HepG2 (cell line): ENCODE results near the gene CMIP. TPM values are rescaled to one million over a fixed set of nuclear protein-coding genes. Genes with fewer than 3 reads are reported as not detected.

ENCODE experiments used
- ATF7 ChIP-seq, 2 experiments: fragments of 450-650 bp in 1 of 2; sonication (generic) in 1 of 2; formaldehyde crosslinking in 1 of 2; IDR thresholded peaks; 2 replicates each; pipeline versions ENCODE4 v1.4.0 to v1.6.1; 2016 to 2020; ENCODE audit warnings: antibody characterized with exemption in 1 of 2, mild to moderate bottlenecking in 1 of 2, missing genetic modification reagents in 1 of 2
- CREB1 ChIP-seq, 2 experiments: fragments of 450-650 bp in 1 of 2; IDR thresholded peaks; 2 replicates each; pipeline ENCODE4 v1.6.1; 2016 to 2017; ENCODE audit warnings: control low read depth in 1 of 2, mild to moderate bottlenecking in 1 of 2, missing compliant biosample characterization in 1 of 2, missing genetic modification characterization in 1 of 2
- E2F2 ChIP-seq: sonication (generic); formaldehyde crosslinking; IDR thresholded peaks from 2 replicates; pipeline ENCODE4 v1.4.0; 2020; ENCODE audit warnings: missing genetic modification reagents, borderline replicate concordance
- GFI1 ChIP-seq: sonication (generic); formaldehyde crosslinking; IDR thresholded peaks from 2 replicates; pipeline ENCODE4 v1.5.0; 2020; ENCODE audit warnings: missing genetic modification reagents, mild to moderate bottlenecking, borderline replicate concordance
- MED13 ChIP-seq: sonication (generic); formaldehyde crosslinking; IDR thresholded peaks from 2 replicates; pipeline ENCODE4 v1.5.0; 2020; ENCODE audit warnings: missing genetic modification reagents
- MIER3 ChIP-seq: IDR thresholded peaks from 2 replicates; pipeline ENCODE4 v1.6.1; 2016; ENCODE audit warnings: missing compliant biosample characterization, borderline replicate concordance
- SAP130 ChIP-seq: IDR thresholded peaks from 2 replicates; pipeline ENCODE4 v1.6.1; 2016; ENCODE audit warnings: low read depth
- SIN3B ChIP-seq: fragments of 150-350 bp; IDR thresholded peaks from 2 replicates; pipeline ENCODE4 v1.6.1; 2014; ENCODE audit warnings: low read length
- TCF7 ChIP-seq: sonication (generic); IDR thresholded peaks from 2 replicates; pipeline ENCODE4 v1.6.1; 2016; ENCODE audit warnings: antibody characterized with exemption, low read depth
- ZNF484 ChIP-seq: sonication (generic); formaldehyde crosslinking; IDR thresholded peaks from 2 replicates; pipeline ENCODE4 v1.5.1; 2020; ENCODE audit warnings: mild to moderate bottlenecking, low read depth, missing genetic modification reagents, borderline replicate concordance
- ZNF569 ChIP-seq: sonication (generic); formaldehyde crosslinking; IDR thresholded peaks from 2 replicates; pipeline ENCODE4 v1.5.0; 2020; ENCODE audit warnings: mild to moderate bottlenecking, missing genetic modification reagents, moderate library complexity, borderline replicate concordance
- ZNF670 ChIP-seq: sonication (generic); formaldehyde crosslinking; IDR thresholded peaks from 2 replicates; pipeline ENCODE4 v1.8.0; 2022; ENCODE audit warnings: mild to moderate bottlenecking, missing genetic modification reagents, borderline replicate concordance
- ZNF75D ChIP-seq: sonication (generic); formaldehyde crosslinking; IDR thresholded peaks from 2 replicates; pipeline ENCODE4 v1.8.1; 2023; ENCODE audit warnings: missing genetic modification reagents, mild to moderate bottlenecking, borderline replicate concordance
- ZNF761 ChIP-seq: sonication (generic); formaldehyde crosslinking; conservative IDR thresholded peaks from 2 replicates; pipeline ENCODE4 v1.4.0; 2020; ENCODE audit warnings: mild to moderate bottlenecking, missing genetic modification reagents
- ZNF770 ChIP-seq: sonication (generic); formaldehyde crosslinking; IDR thresholded peaks from 2 replicates; pipeline ENCODE4 v1.5.0; 2020; ENCODE audit warnings: mild to moderate bottlenecking, missing genetic modification reagents
- ZNF780A ChIP-seq: sonication (generic); formaldehyde crosslinking; IDR thresholded peaks from 2 replicates; pipeline ENCODE4 v1.8.0; 2022; ENCODE audit warnings: mild to moderate bottlenecking, missing genetic modification reagents, moderate library complexity
- ZNF788 ChIP-seq: sonication (generic); formaldehyde crosslinking; IDR thresholded peaks from 2 replicates; pipeline ENCODE4 v1.5.0; 2020; ENCODE audit warnings: mild to moderate bottlenecking, missing genetic modification reagents, borderline replicate concordance
- polyA plus RNA-seq, 8 experiments: library from polyadenylated mRNA; depleted of rRNA in 3 of 8; stranded (reverse) in 7 of 8; unstranded in 1 of 8; fragments of >200 nt; fragmentation: Illumina TruSeq in 4 of 8; extraction: Trizol in 4 of 8; gene quantifications; 2 replicates each; pipeline versions ENCODE4 v1.2.1 to v1.2.3, GENCODE V29; 2011 to 2016; ENCODE audit warnings: low read depth in 4 of 8, missing spikeins in 1 of 8, mixed read lengths in 1 of 8; ENCODE audit not compliant: insufficient read depth in 1 of 8
- total RNA-seq, 5 experiments: library from RNA; depleted of rRNA; stranded (reverse); fragments of >200 nt; fragmentation: Illumina TruSeq; extraction: Trizol; gene quantifications; 2 replicates each; pipeline ENCODE4 v1.2.3, GENCODE V29; 2016; ENCODE audit warnings: low read depth in 1 of 5
- TF ChIP-seq, protein P1 (sequence below): fragments of 450-650 bp; IDR thresholded peaks from 2 replicates; pipeline ENCODE4 v1.6.1; 2016
- TF ChIP-seq, protein P2 (sequence below): sonication (generic); formaldehyde crosslinking; IDR thresholded peaks from 2 replicates; pipeline ENCODE4 v1.8.0; 2022; ENCODE audit warnings: low read depth, missing genetic modification reagents
- TF ChIP-seq, protein P3 (sequence below): sonication (generic); formaldehyde crosslinking; IDR thresholded peaks from 2 replicates; pipeline ENCODE4 v1.4.0; 2020; ENCODE audit warnings: missing genetic modification reagents

Gene CMIP
- total and polyA plus RNA-seq, 2 of the 13 experiments (the other 11 are each of a cell fraction or from before 2014, with no cell fraction given): 10.9 to 18.1 TPM

- TF ChIP-seq ZNF788 (CRISPR knock-in tag): no peak
- TF ChIP-seq, protein P1, sequence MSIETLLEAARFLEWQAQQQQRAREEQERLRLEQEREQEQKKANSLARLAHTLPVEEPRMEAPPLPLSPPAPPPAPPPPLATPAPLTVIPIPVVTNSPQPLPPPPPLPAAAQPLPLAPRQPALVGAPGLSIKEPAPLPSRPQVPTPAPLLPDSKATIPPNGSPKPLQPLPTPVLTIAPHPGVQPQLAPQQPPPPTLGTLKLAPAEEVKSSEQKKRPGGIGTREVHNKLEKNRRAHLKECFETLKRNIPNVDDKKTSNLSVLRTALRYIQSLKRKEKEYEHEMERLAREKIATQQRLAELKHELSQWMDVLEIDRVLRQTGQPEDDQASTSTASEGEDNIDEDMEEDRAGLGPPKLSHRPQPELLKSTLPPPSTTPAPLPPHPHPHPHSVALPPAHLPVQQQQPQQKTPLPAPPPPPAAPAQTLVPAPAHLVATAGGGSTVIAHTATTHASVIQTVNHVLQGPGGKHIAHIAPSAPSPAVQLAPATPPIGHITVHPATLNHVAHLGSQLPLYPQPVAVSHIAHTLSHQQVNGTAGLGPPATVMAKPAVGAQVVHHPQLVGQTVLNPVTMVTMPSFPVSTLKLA: peak; percentile 52; the same call in 1 of the 2 replicates
- no peak for TF ChIP-seq ZNF569
- TF ChIP-seq, protein P2, sequence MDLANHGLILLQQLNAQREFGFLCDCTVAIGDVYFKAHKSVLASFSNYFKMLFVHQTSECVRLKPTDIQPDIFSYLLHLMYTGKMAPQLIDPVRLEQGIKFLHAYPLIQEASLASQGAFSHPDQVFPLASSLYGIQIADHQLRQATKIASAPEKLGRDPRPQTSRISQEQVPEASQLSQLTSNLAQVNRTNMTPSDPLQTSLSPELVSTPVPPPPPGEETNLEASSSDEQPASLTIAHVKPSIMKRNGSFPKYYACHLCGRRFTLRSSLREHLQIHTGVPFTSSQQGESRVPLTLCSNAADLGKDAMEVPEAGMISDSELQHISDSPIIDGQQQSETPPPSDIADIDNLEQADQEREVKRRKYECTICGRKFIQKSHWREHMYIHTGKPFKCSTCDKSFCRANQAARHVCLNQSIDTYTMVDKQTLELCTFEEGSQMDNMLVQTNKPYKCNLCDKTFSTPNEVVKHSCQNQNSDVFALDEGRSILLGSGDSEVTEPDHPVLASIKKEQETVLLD: no peak
- TF ChIP-seq ZNF761: no peak
- TF ChIP-seq ZNF770 (CRISPR knock-in tag): no peak
- no peak for TF ChIP-seq MED13 (CRISPR knock-in tag)
- TF ChIP-seq GFI1 (CRISPR knock-in tag): no peak
- no peak for TF ChIP-seq SIN3B
- no peak for TF ChIP-seq ZNF75D (CRISPR knock-in tag)
- TF ChIP-seq ZNF670: no peak
- TF ChIP-seq, protein P3, sequence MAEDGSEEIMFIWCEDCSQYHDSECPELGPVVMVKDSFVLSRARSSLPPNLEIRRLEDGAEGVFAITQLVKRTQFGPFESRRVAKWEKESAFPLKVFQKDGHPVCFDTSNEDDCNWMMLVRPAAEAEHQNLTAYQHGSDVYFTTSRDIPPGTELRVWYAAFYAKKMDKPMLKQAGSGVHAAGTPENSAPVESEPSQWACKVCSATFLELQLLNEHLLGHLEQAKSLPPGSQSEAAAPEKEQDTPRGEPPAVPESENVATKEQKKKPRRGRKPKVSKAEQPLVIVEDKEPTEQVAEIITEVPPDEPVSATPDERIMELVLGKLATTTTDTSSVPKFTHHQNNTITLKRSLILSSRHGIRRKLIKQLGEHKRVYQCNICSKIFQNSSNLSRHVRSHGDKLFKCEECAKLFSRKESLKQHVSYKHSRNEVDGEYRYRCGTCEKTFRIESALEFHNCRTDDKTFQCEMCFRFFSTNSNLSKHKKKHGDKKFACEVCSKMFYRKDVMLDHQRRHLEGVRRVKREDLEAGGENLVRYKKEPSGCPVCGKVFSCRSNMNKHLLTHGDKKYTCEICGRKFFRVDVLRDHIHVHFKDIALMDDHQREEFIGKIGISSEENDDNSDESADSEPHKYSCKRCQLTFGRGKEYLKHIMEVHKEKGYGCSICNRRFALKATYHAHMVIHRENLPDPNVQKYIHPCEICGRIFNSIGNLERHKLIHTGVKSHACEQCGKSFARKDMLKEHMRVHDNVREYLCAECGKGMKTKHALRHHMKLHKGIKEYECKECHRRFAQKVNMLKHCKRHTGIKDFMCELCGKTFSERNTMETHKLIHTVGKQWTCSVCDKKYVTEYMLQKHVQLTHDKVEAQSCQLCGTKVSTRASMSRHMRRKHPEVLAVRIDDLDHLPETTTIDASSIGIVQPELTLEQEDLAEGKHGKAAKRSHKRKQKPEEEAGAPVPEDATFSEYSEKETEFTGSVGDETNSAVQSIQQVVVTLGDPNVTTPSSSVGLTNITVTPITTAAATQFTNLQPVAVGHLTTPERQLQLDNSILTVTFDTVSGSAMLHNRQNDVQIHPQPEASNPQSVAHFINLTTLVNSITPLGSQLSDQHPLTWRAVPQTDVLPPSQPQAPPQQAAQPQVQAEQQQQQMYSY (CRISPR knock-in tag): no peak
- TF ChIP-seq ATF7 (IDR thresholded peaks at IDR 0.05): peak; percentile 66
- TF ChIP-seq ATF7 (CRISPR knock-in tag; IDR thresholded peaks at IDR 0.05): no peak
- 0 out of 2 replicates have a peak, but pooled peaks have one; percentile 32 for TF ChIP-seq SAP130
- no peak for TF ChIP-seq TCF7
- no peak for TF ChIP-seq ZNF780A
- no peak for TF ChIP-seq E2F2
- no peak for TF ChIP-seq ZNF484
- TF ChIP-seq MIER3 (CRISPR knock-in tag): no peak
- peak; percentile 63 for TF ChIP-seq CREB1 (IDR thresholded peaks at IDR 0.05)
- TF ChIP-seq CREB1 (CRISPR knock-in tag; IDR thresholded peaks at IDR 0.05): no peak
These were observed 155.7 kb downstream of the CMIP start (continued) for GRCh38 chr16:81600275-81600674.
